ENCODE results near the gene CIAO2B.
"Not testable (repeated sequence)": the region's sequence is repeated elsewhere in the genome, so short reads cannot be mapped to it uniquely, and the experiment has no call there.

CIAO2B gene

GRCh38 chr16:66936889-66937554 lies 2.8 kb upstream of the CIAO2B start:
- DNase-seq (ENCODE audit: low read depth) = no peak

GRCh38 chr16:66936462-66936861 lies 2.3 kb upstream of the CIAO2B start:
- DNase-seq (ENCODE audit: low read depth) = no peak

GRCh38 chr16:66935314-66936011 lies 1.3 kb upstream of the CIAO2B start, which contains the start of gene CES2:
Gene CES2 (plus strand): TSS chr16:66935516. CDS start chr16:66935636, 120 bp downstream.
- DNase-seq (ENCODE audit: low read depth) = no peak

DNA sequence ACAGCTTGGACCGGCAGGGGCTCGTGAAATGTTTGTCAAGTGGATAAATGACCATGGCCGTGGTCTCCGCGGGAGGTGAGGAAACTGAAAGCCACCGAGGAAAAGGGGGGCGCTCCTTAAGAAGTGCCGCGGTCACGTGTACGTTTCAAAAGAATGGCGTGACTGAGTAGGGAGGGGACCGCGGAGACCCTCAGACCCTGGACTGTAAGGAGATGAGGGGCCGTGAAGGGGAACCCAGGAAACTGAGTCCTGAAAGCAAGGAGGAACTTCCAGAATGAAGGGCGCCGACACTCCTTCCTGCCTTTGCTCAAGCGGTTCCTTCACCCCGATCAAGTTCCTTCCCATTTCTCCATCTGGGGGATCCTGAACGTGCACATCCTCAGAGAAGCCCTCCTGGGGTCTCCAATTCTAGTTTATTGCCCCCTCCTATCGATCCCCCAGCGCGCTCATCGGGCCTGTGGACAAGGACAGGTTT lies 674 bp upstream of the CIAO2B start:
- DNase-seq (ENCODE audit: low read depth) = not testable (repeated sequence)

DNA sequence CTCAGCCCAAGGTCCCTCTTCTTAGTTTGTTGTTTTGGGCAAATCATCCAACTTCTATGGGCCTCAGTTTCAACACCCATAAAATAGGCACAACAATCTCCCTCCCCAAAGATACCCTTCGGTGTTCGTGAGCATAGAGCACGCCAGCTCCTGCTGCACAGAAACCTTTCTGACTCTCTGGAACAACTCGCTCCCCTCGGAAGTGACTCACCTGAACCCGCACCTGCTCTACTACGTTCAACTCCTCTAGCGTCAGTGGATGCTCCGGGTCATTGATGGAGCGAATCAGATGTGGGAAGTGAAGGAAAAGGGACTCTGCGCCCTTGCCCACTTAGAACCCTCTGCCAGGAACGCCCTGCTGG lies 445 bp downstream of the CIAO2B start:
- DNase-seq (ENCODE audit: low read depth) = no peak

DNA sequence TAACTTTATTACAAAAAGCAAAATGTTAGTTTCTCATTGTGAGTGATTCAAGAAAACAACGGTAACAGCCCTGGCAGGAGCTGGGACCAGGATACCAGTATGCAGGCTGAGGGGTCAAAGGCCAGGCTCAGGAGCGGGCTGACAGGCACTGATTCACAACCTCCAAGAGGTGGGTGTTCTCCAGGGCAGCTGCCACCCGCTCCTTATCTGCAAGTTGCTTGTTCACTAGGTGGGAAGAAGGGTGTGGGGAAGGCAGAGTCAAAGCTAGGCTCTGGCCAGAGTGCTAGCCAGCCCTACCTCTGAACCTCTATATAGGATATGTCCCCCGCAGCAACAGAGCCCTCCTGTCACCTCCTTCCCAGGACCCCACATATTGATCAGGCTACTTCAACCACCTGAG lies 2.1 kb downstream of the CIAO2B start:
- no peak for DNase-seq (ENCODE audit: low read depth)

DNA sequence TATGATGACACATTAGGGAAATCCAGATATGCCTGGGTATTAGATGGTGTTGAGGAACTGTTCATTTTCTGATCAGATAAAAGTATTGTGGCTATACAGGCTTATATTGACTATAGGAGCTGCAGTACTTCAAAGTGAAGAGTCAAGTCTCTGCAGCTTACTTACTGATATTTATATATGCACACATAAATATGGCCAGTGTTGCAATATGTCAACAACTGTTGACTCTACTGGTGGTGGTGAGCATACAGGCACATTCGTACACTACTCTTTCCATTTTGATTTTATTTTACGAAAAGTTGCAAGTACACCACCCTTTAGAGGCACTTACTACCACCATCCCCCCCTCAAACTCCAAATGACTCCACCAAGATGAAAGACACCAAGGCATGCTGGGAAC lies 2.5 kb downstream of the CIAO2B start:
- DNase-seq (ENCODE audit: low read depth) = no peak

DNA sequence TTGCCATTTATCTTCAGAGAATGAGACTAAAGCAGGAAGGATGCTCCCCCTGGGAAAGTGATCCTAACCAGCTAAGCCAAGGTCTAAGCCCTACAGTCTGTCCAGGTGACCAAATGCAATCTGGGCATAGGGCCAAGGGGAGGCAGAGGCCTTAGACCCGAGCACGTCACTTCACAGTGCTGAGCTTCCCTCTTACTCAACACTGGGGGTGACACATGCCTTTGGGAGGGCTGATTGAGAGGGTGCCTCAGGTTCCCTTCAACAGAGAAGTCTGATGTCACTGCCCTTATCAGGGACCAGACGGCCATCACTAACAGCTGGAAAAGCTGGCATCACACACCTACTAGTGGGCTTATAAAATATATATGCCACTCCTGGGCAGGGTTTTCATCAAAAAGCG lies 4.0 kb downstream of the CIAO2B start:
- no peak for DNase-seq (ENCODE audit: low read depth)

- no peak for DNase-seq (ENCODE audit: low read depth)
These were observed 5.4 kb downstream of the CIAO2B start for GRCh38 chr16:66928702-66929388.

DNA sequence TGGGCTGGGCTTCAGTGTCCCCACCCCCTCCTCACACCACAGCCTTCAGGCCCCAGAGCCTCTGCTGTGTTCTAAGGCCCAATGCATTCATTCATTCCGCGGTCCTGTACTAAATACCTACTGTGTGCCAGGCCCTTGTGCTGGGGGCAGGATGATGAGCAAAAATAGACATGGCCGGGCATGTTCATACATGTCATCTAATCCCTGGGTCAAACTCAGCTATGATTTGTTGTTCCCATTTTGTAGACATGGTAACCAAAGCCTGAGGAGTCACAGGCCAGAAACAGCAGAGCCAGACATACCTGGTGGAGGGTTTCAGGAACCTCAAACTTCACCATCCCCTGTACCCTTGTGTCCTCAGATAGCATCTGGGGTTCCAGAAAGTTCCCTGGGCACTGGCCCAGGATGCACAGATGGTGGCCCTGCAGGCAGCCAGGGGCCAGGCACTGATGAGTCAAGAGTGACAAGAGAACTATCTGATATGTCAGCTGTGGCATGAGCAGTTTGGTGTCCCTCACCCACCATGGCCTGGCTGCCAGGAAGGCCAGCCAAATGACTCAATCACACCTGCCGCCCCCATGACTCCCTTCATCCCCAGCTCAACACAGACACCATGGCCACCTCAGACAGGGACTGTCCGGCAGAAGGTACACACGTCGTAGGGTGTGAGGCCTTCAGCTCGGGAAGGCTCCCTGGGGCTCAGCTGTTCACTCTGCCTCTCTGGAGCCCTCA lies 6.1 kb downstream of the CIAO2B start:
- DNase-seq (ENCODE audit: low read depth) = no peak

DNA sequence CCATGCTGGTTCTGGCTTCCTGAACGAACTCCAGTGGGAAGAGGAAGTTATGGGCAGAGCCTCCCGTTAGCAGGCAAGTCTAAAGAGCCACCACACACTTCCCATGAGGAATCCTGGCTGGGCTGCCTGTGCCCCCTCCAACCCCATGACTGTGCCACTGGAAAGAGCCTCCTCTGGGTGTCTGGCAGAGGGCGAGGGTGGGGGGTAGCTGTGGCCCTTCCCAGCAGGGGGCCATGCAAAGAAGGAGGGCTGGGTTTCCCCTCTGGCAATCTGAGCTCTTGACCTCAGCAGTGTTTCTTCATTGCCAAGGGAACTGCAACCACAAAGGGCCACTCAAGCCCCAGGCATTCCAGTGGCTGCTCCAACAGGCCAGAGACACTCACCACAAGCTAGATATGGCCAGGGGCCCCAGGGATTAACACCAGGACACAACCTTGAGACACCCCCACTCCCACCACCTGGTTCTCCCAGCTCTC lies 7.2 kb downstream of the CIAO2B start:
- DNase-seq (ENCODE audit: low read depth) = no peak

- DNase-seq (ENCODE audit: low read depth) = no peak
These were observed 7.8 kb downstream of the CIAO2B start for GRCh38 chr16:66926171-66926947.

DNA sequence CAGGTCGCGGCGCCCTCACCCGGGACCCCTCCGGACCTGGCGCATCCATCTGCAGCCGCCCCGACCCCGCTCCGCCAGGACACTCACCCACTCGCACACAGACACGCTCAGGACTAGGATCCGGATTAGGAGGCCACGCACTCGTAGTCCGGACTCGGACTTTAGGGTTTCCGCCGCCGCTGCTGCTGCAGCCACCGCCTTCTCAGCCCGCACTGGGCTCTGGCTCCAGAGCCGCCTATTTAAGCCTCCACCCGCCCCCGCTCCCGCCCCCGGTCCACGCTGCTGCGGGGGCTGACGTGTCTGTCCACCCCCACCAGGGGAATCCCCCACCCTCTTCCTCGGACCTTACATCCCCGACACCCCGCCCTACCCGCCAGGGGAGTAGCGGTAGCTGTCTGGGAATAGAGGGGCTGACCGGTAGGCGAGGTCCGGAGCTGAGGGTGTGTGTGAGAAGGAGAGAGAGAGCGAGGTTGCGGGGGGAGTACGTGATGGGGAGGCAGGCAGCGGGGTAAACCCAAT lies 8.8 kb downstream of the CIAO2B start, which contains the start of gene RRAD:
Gene RRAD, minus strand, starts transcription at position 214 of the 519 bp plus-strand sequence. CDS start 356 bp downstream, outside the sequence.
- DNase-seq (ENCODE audit: low read depth) = no peak

DNA sequence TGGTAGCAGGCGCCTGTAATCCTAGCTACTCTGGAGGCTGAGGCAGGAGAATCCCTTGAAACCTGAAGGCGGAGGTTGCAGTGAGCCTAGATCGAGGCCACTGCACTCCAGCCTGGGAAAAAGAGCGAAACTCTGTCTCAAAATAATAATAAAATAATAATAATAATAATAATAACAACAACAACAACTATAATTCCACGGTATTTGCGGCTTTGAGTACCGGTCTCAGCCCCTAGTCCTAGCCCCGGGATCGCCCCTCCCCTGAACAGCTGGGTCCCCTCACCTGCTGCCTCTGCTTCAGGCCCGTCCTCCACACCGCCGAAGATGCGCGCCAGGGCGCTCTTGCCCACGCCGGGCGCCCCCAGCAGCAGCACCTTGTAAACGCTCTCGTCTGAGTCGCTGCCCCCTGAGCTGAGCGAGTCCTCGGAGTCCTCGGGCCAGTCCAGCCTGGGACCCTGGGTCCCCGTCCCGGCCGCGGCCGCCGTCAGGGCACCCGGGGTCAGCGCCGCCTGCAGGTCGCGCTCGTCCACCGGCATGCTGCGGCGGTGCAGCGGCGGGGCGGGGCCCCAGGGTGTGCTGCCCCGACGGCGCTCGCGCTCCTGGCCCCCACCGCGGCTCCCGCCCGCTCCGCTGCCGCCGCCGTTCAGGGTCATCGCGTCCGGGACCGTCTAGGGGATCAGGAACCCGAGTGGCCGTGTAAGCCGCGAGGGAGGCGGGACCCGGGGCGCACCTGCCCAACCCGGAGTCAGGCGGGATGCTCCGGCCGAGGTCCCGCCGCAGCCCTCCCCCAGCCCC lies 9.5 kb downstream of the CIAO2B start:
- no peak for DNase-seq (ENCODE audit: low read depth)

DNA sequence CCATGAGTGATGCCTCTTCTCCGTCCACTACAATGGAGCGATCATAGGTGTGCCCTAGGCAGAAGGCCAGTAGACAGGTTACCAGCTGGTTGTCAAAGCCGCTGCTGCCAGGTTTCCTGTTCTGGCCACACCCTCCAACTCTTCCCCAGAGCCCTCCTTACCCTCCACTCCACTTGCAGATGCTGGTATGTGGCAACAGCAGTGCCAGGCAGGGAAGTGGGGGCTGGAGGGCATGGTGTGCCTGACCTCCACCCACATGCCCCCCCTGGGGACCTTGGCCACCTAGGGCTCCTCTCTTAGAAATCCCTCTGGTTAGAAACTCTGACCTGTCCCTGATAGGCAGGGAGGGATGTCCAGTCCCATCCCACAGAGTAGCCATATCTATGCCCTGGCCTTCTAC lies 10.3 kb downstream of the CIAO2B start:
- no peak for DNase-seq (ENCODE audit: low read depth)

GRCh38 chr16:66923247-66923731 lies 10.9 kb downstream of the CIAO2B start:
- DNase-seq (ENCODE audit: low read depth) = no peak

DNA sequence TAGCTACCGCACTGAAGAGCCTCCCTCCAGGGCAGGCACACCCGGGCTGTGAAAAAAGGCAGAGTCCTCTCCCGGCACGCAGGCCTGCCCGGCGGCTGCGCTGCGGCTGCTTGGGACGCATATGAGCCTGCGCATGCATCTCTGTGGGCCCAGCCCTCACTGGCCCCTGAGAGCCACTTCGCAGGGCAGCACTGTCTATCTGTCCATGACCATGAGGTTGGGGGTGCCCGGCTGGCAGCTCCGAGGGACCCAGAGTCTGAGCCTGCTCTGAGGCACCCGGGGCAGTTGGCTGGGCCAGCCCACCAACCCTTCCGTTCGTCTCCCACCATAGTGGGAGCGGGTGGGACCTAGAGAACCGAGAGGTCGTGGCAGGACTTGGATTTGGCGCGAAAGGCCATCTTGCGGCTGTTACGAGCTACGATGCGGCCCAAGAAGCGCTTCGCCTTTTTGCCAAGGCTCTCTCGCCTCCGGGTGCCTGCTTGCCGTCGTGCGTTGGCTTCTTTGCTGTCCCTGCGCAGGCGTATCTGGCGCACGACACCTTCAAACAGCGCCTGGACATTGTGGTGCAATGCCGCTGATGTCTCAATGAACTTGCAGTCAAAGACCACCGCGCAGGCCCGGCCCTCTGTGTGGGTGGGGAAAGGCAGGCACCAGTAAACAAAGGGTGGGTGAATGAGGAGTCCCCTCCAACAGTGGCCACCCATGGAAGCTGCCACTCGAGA lies 12.3 kb downstream of the CIAO2B start:
- DNase-seq (ENCODE audit: low read depth) = no peak

GRCh38 chr16:66920924-66921680 lies 13.1 kb downstream of the CIAO2B start:
- no peak for DNase-seq (ENCODE audit: low read depth)

DNA sequence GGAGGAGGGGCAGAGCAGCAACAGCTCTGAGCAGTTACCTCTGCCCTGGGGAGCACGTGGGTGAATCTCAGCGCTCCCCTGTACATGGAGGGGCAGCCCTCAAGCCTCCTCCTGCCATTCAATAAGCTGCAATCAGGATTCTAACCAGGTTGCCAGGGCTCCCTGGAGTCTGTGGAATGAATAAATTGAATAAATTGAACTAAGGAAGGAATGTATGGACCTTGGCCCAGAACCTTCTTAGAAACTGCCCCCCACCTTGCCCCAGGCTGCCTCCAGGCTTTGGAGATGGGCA lies 14.0 kb downstream of the CIAO2B start:
- no peak for DNase-seq (ENCODE audit: low read depth)

Data from activated gamma-delta T cell treated with anti-CD3 and anti-CD28 coated beads, Interleukin-2, amount 50 U/mL, for 16 hours (primary cell).